ENCODE data around the gene GJA3. TPM values are rescaled to one million over a fixed set of nuclear protein-coding genes. Genes with fewer than 3 reads are reported as not detected.

Gene GJA3
- total RNA-seq, 1 experiment from 2014 or later = 0.52 TPM

DNA sequence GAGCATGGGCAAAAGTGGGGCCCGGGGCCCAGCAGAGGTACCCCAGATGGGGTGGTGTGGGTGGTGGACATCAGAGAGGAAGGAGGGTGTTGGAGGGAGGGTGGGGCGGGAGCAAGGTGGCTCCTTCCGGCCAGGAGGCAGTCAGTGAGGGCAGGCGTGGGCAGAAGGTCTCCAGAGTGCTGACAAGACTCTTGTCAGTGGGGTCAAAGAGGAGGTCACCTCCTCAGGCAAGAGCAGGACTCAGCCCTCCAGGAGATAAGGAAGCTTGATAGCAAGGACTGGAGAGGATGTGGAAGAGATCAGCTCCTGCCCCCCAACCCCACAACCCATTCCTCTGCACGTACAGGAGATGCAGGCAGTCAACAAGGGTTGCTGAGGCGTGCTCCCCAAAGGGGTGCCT is 9.8 kb downstream of the GJA3 start:
- DNase-seq (ENCODE audit: low spot score) = no peak

DNA sequence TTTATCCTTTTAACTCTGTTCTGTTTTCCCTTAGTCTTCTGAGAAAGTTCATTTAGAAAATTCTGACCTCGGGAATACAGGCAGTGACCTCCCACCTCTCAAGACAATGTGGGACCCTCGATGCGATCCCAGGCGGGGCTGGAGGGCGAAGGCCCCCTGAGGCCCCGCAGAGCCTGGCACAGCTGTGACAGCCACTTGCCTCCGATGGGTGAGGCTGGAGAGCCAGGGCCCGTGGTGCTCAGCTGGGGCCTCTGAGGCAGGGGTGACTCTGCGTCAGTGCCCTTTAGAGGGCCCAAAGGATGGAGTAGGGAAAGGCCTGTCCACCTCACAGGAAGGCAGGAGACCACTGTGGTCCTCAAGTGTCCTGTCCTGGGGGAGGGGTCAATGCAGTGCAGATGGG is 10.3 kb downstream of the GJA3 start:
- DNase-seq (ENCODE audit: low spot score) = no peak

DNA sequence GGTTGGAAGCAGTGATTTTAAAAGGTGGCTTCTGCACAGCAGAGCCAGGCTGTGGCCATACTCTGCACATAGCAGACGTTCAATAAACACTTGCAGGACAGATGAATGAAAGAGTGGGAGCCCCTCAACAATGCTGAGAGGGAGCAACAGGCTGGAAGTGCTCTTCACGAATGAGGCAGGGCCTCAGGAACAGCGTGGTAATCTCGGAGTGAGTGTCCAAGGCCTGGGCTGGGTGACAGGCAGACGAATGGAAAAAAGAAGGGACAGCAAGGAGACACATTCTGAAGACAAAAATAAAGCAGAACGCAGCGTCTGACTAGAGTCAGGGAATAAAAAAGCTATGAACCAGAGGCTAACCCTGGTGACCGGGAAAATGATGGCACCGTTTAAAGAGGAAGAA is 11.1 kb downstream of the GJA3 start:
- no peak for DNase-seq (ENCODE audit: low spot score)

DNA sequence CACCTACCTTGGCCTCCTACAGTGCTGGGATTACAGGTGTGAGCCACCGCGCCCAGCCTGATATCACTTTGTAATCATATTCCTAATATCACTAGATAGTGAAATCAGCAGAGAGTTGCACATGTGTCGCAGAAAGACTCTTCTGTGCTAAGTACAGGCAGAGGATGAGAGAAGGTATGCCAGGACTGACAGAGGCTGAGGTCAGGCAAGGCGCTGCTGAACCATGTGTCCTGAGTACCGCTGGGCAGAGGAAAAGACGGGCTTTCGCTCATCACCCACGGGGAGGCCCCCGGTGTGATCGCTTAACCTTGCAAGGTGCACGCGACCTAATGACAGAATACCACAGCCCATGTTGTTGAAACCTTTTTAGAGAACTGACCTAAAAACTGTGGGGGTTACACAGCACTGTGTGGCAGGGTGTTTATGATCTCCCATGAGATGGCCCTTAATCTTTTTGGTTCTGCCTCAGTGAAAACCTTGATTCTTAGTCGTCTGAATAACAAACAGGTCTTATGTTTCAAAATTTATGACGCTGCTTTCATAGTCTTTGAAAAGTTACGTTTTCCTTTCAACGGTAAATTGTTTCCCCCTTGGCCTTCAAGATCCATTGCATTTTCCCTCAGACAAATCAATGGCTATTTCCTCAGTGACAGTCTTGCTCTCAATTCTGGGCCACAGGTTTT is 12.2 kb downstream of the GJA3 start:
- DNase-seq (ENCODE audit: low spot score) = no peak

DNA sequence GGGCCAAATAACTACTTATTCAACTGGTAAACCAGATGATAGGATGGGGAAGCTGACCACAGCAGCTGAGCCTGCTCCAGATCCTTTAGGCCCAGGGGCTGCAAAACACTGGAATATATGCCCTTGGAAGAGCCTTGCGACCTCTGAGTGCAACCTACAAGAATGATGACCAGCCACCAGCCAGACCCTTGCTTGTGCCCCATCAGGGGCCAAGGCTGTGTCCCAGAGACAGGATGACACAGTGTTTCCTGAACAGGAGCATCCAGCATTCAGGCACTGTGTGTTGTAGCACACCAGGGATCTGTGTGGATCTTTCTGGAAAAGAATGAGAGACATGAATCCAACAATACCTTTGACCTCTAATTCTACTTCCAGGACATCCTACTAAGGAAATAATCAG is 14.5 kb downstream of the GJA3 start:
- DNase-seq (ENCODE audit: low spot score) = no peak

DNA sequence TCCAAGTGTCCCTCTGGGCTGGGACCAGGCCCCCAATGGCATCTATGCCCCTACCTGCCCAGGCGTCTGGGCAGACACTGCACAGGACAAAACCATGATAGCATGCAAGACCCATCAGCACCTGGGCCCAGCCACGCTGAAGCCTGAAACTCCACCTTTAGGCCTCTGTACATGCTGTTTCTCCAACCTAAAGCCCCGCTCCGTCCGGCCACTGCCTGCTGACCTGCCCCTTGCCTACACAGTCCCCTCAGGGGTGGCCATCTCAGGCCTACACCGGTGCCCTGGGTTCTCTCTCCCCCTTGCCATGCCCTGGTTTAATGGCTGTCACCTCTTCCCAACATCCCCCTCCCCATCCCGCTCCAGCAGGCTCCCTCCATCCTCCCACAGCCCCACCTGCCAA is 15.3 kb downstream of the GJA3 start:
- DNase-seq (ENCODE audit: low spot score) = no peak

DNA sequence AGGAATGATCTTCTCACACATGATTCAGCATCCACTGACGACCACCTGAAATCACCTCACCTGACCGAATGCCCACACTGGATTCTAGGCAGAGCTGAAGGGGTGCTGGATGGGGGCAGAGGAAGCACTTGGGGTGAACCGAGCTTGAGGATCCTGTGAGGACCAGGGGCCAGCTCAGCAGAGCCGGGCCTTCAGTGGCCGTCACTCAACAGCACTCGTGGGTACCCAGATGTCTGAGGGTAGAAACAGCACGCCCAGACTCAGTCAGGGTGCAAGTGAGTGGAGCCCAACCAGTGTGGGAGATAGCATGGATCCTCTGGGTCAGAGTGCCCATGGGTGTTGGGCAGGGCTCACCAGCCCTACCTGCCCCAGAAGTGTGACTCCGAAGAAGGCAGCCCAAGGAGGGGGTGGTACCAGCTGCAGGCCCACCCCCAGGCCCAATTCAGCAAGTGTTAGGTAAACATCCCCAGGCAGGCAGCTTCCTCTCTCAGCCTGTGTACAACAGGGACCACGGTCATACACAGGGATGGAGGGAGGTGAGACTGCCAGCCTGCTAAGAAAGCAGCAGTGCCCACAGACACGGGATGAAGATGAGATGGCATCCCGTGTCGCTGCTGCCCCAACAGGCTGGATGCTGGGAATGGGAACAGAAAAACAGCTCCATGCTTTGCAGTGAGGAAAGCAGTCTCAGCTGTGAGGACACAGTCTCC is 16.6 kb downstream of the GJA3 start:
- no peak for DNase-seq (ENCODE audit: low spot score)

DNA sequence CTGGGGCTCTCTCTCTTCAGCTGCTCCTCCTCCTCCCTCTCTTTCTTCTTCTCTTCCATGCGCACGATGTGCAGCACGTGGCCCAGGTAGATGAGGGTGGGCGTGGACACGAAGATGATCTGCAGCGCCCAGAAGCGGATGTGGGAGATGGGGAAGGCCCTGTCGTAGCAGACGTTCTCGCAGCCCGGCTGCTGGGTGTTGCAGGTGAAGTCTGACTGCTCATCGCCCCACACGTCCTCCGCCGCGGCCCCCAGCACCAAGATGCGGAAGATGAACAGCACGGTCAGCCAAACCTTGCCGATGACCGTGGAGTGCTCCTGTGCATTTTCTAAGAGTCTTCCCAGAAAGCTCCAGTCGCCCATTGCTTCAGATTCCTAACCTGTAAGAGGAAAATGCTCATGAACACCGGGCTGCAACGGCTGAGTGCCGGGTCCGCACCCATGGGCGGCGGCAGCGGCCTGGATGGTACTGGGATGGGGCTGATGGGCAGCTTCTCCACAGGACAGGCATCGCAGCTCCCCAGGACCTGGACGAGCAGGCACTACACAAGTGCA is 17.8 kb downstream of the GJA3 start:
- no peak for DNase-seq (ENCODE audit: low spot score)

DNA sequence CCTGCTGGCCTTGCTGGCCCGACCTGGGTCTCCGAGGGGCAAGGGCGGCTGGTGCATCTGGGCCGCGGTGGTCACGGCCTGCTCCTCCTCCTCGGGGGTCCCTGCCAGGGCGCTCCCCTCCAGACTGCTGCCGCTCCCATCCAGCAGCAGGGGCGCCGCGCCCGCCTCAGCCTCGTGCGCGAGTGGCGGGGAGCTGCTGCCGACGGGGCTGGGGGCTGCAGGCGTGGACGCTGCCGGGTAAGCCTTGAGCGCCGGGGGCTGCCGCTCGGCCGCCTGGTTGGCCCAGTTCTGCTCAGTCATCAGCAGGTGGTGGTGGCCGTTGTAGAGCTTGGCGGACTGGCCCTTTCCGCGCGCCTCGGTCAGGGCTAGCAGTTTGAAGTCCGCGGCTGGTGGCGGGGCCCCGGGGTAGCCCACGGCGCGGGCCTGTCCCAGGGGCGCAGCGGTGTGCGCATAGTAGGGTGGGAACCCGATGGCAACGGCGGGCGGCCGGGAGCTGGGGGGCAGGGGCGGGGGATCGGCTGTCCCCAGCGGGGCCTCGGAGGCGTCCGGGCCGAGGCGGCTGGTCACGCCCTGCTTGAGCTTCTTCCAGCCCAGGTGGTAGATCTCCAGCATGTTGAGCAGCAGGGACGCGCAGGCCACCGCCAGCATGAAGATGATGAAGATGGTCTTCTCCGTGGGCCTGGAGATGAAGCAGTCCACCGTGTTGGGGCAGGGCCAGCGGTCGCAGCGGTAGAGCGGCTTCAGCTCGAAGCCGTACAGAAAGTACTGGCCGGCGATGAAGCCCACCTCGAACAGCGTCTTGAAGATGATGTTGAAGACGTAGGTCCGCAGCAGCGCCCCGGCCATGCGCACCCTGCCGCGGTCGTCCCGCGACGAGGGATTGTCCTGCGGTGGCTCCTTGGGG is 18.6 kb downstream of the GJA3 start:
- no peak for DNase-seq (ENCODE audit: low spot score)

DNA sequence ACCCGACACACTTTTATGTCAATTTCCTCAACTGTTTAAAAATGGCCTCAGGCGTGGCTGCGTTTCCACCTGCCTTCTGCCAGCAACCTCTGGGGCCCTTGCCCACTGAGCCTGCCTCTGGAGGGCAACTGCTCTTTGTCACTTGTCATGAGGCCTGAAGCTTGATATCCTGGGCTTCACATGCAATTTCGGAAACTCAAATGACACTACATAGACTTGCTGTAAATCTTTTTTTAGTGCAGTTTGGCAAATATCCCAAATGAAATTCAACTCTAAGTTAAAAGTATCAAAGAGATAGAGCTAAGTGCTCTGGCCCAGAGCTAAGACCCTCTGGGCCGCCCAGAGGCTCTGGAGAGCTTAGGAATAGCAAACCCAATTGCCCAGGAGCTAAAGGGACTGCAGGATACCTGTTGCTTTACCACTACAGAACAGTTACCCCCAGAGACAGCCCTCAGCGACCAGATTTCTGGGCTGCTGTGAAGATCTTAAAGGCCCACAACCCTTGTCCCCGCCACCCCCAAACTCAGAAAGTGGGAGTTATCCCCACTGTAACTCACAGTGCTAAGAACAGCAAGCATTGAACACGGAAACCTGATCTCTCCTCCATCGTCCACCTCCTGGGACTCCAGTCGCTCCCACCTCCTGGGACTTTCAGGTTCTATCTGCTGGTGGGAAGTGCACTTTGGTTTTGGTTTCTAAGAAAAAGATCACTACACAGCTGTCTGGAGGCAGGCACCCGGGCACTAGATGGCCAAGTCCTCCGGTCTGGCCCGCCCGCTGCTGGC is 19.4 kb downstream of the GJA3 start:
- no peak for DNase-seq (ENCODE audit: low spot score)

DNA sequence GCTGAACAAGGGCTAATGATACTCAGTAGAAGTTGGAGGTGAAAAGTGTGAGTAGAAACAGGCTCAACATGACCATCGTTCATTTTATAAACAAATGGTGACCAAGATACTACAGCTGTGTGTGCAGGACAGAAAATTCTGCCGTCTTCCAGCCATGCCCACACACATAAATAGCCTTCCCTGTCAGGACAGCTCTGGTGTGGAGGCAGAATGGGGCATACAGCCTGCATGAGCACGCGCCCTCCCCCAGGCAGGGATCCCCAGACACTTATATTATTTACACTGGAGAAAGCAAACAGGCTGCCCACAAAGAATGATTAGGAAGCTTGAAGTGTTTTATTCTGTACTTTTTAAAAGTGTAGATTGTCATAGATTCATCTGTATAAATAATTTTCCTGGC is 20.4 kb downstream of the GJA3 start:
- no peak for DNase-seq (ENCODE audit: low spot score)

DNA sequence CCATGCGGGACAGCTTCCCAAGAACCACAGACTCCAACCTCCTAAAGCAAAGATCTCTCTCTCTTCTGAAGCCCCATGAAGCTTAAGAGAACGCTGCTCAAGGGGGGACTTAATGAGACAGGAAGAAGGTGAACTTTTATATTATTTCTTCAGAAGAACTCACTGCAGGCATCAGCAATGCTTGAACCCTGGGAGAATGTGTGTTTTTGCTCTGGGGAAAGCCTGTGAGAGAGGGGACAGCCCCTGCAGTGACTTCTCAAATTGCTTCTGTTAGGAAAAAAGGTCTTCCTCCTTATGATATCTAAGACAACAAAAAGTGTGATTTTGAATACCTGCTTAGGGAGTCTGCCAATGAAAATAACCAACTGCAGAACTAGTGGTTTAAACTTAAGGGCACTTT is 23.0 kb downstream of the GJA3 start:
- no peak for DNase-seq (ENCODE audit: low spot score)

DNA sequence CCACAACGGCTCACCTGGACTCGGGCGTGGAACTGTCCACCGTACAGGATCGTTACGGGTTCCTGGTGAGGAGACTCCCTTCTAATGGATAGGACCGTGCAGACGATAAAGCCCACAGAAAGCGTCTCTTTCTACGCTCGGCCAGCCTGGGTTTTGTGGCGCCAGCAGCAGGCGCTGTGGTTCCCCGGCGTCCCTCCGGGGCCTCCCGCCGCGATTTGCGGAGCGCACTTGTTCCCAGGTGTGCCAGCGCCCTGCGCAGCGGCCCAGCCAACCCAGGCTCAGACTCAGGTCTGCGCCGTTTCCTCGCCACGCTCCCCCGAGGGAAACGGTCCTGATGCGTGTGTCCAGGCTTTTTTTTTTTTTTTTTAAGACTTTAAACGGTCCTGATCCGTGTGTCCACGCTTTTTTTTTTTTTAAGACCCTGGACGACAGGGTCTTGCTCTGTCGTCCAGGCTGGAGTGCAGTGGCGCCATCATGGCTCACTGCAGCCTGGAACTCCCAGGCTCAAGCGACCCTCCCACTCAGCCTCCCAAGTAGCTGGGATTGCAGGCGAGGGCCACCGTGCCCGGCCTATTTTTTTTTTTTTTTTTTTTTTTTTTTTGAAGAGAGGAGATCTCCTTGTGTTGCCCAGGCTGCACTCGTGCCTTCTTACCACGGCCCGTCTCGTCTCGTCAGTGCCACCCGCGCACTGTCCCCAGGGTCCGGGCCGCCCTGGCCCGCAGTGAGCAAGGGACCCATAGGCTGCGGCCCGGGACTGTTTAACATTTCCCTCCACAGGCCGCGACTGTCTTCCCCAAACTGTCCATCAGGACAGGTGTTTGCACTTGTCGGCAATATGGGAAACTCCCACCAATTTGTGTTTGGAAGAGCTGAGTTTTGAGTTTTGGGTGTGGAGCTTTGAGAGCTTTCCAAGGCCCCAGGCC is 23.8 kb downstream of the GJA3 start:
- DNase-seq (ENCODE audit: low spot score) = no peak

DNA sequence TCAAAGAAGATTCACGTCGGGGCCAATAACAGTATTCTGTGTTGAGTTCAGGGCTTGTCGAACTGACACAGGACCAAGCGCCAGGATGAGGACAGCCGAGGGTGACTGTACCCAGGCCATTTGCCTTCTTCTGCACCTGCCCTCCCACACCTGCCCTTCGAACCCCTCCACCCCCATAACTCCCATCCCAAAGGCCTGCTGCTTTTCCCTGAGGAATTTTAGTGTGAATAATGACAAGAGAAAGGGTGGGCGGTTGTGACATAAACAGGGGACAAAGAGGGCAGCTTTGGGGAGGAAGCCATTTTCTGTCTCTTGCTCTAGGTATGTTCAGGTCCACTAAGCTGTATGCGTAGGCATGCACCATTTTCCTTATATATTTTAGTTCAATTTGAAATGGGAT is 26.1 kb downstream of the GJA3 start:
- DNase-seq (ENCODE audit: low spot score) = no peak

DNA sequence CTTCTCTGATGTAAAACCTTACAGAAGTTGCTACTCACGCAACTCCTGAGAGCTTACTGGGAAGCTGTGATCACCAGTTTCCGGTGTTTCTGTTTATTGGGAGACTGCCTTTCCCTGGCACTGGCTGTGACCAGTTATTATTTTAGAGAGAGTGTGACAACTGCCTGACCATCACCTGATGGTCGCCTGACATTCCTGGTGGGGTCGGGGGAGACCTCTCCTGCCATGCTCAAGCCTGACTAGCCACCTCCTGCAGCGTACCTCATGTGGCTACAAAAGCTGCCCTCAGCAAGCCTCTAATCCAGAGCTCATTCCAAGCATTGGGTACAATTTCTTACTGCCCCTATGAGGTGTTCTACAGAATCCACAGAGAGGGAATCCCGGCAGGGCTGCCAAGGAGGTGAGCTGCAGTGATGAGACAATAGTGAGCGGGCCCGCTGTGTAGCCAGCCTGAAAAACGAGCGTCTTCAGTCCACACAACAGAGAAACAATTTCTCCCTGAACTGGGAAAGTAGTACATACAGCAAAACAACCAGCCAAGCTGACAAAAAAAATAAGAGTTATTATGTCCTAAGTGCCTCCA is 28.7 kb downstream of the GJA3 start:
- DNase-seq (ENCODE audit: low spot score) = no peak

DNA sequence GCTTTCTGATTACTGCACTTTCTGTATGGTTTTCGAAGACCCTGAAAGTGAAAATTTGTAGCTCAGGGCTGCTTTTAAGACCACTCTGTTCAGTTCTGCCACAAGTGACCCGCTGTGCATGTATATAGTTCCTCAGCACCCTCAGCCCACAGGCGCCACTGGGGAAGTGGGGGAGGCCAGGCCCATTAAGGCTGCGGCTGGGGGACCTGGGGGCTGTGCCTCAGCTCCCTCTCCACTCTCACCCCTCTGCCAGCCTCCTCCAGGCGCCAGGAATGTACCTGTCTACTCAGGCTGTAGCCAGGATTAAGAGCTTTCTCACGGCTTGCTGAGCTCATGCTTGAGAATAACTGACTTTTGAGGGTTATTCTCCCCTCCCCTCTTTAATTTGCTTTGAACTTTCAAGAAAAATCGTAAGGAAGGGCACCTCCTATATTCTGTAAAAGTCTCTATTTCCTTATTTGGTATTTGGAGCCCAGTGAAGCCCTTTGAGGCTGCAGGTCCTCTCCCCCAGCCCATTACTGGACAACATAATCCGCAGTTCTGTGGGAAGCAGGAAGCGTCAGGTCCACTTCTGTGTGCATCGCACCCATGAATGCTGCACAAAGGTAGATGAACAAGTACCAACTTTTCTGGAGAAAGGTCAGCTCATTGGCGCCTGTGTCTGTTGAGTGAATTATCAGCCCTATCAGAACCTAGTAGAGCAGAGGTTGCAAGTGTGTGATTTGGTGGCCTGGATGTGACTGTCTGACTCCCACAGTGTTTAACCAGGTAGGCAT is 29.6 kb downstream of the GJA3 start:
- DNase-seq (ENCODE audit: low spot score) = no peak

DNA sequence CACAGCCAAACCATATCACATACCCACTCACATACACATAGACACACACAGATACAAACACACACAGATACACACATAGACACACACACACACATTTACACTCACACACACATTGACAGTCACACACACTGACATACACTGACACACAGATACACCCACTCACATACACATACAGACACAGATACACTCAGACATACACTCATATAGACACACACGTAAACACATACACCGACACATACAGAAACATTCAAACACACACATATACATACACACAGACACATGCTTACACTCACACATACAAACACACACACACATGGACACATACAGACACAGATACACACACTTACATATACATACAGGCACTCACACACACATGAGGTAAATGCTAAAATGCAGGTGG is 30.2 kb downstream of the GJA3 start:
- no peak for DNase-seq (ENCODE audit: low spot score)

DNA sequence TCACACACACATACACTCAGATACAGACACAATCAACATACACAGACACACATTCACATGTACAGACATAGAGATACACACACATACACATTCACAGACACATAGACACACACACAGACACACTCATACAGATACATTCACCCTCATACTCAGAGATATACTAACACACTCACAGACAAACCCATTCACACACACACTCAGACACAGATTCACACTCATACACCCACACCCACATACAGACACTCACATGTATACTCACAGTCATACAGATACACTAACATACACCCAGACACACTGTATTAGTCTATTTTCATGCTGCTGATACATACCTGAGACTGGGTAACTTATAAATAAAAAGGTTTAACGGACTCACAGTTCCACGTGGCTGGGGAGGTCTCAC is 30.8 kb downstream of the GJA3 start:
- no peak for DNase-seq (ENCODE audit: low spot score)

DNA sequence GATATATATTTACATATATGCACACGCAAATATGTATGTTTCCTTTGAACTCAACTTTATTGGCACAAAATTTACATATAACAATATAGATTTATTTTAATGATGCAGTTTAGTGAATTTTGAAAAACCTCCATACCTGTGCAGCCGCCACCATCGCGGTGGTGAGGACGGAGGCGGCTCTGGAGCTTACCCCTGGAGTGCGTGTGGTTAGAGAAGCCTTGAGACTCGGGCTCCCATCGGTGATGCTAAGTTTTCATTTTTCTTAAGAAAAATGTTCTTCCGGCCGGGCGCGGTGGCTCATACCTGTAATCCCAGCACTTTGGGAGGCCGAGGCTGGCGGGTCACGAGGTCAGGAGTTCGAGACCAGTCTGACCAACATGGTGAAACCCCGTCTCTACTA is 31.8 kb downstream of the GJA3 start:
- no peak for DNase-seq (ENCODE audit: low spot score)

Measured in A172 (cell line).